Activated T-helper 2 cell treated with anti-CD3 and anti-CD28 coated beads, Interferon-gamma antibody, Interleukin-2, Interleukin-4, amounts not matched to agents 10 μg/mL and 5 μg/mL and 100 μg/mL, durations not matched to agents 14 hours and 24 hours and 36 hours (primary cell): ENCODE measurements around the gene TYROBP. TPM values are rescaled to one million over a fixed set of nuclear protein-coding genes. Genes with fewer than 3 reads are reported as not detected.

Experiments used
- DNase-seq: peaks from one replicate; pipeline ENCODE4 v3.0.0; 2021; ENCODE audit warnings: low spot score
- H3K27ac Mint-ChIP-seq: one replicate; pipeline ENCODE4 v1.8.0; 2021; ENCODE audit warnings: mixed read lengths
- H3K27me3 Mint-ChIP-seq: one replicate; pipeline ENCODE4 v1.8.0; 2021; ENCODE audit warnings: low read depth, mixed read lengths
- H3K36me3 Mint-ChIP-seq: one replicate; pipeline ENCODE4 v1.8.0; 2021; ENCODE audit warnings: low read depth, mixed read lengths
- H3K4me1 Mint-ChIP-seq: one replicate; pipeline ENCODE4 v1.8.0; 2021; ENCODE audit warnings: low read depth, mixed read lengths
- H3K4me3 Mint-ChIP-seq: one replicate; pipeline ENCODE4 v1.8.0; 2021; ENCODE audit warnings: low read depth, mild to moderate bottlenecking, moderate library complexity, mixed read lengths
- H3K9me3 Mint-ChIP-seq: one replicate; pipeline ENCODE4 v1.8.0; 2021; ENCODE audit warnings: mixed read lengths
- intact Hi-C: fragments of 100-400 bp; cut with micrococcal nuclease; formaldehyde crosslinking; loops from one replicate; pipeline ENCODE4 v1.15.1; 2023
- total RNA-seq: library from RNA; stranded (reverse); gene quantifications from 2 replicates; pipeline ENCODE4 v1.2.3, GENCODE V29; 2022

The TYROBP gene
- total RNA-seq, 1 donor from 2014 or later: 0.39 TPM

DNA sequence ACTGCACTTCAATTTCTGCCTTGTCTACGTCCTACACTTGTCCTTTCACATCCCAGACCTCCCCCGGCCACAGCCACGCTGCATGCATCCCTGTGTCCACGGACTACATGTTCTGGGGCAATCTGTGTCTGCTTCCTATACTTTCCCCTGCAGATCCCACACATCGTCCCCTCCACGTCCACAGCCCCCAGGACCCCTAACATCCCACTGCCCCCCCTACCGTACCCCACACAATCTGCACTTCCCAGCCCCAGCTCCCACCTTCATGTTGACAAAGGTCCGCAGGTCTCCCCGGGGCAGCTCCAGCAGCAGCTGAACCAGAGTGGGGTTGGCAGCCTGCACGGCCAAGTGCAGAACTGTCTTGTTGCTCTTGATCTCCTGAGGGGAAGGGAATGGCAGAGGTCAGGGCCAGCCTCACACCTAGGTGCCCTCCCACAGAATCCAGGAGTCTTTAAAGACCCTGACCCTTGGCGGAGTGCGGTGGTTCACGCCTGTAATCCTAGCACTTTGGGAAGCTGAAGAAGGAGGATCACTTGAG lies 17.9 kb downstream of the TYROBP start:
- no peaks in the 10 kb centered on the region for H3K27me3 Mint-ChIP-seq
- intact Hi-C loops: no loop called here
- H3K36me3 Mint-ChIP-seq: peaks cover 88% of the 10 kb centered on the region
- no peak overlapping the region for H3K4me3 Mint-ChIP-seq
- peaks cover 9% of the 10 kb centered on the region for H3K4me1 Mint-ChIP-seq
- no peak overlapping the region for H3K27ac Mint-ChIP-seq
- no peak for DNase-seq
- H3K9me3 Mint-ChIP-seq: no peaks in the 10 kb centered on the region

DNA sequence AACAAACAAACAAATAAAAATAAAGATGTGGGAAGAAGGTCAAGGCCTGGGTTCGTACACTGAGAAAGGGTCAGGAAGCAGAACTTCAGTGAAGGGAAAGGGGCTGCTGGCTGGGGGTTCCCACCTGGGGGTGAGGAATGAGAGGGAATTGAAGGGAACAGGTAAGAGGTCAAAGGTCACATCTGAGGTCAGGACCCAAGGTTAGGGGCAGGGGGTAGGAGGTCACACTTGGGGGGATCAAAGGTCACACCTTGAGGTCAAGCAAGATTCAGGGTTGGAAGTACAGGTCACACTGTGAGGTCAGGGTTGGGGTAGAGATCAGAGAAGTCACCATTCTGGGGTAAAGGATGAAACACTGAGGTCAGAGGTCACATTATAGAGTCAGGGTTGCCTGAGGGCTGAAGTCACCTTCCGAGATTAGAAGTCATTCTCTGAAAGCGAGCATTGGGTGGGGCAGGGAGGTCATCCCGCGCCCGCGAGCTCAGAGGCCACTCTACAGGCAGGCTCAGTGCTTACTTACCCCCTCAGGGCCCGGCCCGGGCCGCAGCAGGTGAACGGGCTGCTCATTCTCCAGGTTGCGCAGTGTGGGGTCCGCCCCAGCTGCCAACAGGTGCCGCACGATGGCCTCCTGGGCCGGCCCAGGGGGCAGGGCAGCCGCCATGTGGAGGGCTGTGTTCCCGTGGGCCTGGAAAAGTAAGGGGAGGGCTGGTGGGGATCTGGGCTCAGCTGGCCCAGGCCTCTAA lies 18.6 kb downstream of the TYROBP start:
- Mint-ChIP-seq H3K27me3 (no peaks in the 10 kb centered on the region), H3K27ac (no peak overlapping the region), H3K4me1 (peaks cover 9% of the 10 kb centered on the region)

GRCh38 chr19:35888398-35888797 lies 19.7 kb downstream of the TYROBP start:
- no peak overlapping the region for H3K27ac Mint-ChIP-seq
- H3K36me3 Mint-ChIP-seq: peaks cover 73% of the 10 kb centered on the region
- no peaks in the 10 kb centered on the region for H3K27me3 Mint-ChIP-seq
- intact Hi-C loops: no loop called here
- H3K4me3 Mint-ChIP-seq: no peak overlapping the region
- DNase-seq: no peak
- no peaks in the 10 kb centered on the region for H3K9me3 Mint-ChIP-seq
- peaks cover 8% of the 10 kb centered on the region for H3K4me1 Mint-ChIP-seq

More for the DNA sequence above, 18.6 kb downstream of the TYROBP start:
- DNase-seq: no peak
- H3K9me3 Mint-ChIP-seq: no peaks in the 10 kb centered on the region
- H3K36me3 Mint-ChIP-seq: peaks cover 85% of the 10 kb centered on the region
- H3K4me3 Mint-ChIP-seq: no peak overlapping the region
- intact Hi-C loops: no loop called here

DNA sequence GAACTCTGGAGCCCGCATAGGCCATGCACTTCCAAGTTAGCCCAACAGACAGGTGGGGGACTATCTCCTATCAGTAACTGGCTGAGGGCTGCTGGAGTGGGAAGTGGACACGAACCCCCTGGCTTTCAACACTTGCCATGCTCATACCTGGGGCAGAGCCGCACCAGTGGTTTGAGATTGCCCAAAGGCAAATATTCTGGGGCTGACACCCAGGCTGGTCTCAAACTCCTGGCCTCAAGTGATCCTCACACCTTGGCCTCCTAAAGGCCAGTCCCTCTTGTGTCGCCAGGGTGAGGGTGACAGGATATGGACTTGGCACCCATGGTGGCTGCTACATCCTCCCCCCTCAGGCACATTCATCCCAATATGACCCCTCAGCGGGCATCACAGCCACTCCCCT lies 20.9 kb downstream of the TYROBP start:
- Mint-ChIP-seq H3K4me3 (no peak overlapping the region), H3K36me3 (peaks cover 62% of the 10 kb centered on the region), H3K9me3 (no peaks in the 10 kb centered on the region), H3K4me1 (peaks cover 5% of the 10 kb centered on the region), H3K27ac (no peak overlapping the region), H3K27me3 (no peaks in the 10 kb centered on the region)
- DNase-seq: no peak
- intact Hi-C loops: no loop called here

DNA sequence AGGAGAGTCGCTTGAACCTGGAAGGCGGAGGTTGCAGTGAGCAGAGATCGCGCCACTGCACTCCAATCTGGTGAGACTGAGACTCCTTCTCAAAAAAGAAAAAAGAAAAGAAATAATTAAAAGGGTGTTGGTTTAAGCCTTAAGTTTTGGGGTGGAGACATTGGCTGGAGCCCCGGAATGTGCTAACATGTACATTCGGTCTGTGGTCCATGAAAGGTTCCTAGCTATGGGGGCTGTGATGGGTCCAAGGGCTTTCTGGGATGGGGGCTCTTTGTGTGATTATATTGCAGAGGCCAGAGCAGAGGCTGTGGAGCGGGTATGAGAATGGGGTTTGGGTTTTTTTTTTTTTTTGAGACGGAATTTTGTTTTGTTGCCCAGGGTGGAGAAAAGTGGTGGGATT lies 22.2 kb downstream of the TYROBP start:
- no peak for DNase-seq
- Mint-ChIP-seq H3K36me3 (peaks cover 52% of the 10 kb centered on the region), H3K4me3 (no peak overlapping the region), H3K27me3 (no peaks in the 10 kb centered on the region), H3K9me3 (no peaks in the 10 kb centered on the region), H3K27ac (no peak overlapping the region), H3K4me1 (peaks cover 2% of the 10 kb centered on the region)
- intact Hi-C loops: no loop called here

- intact Hi-C loops: no loop called here
- H3K36me3 Mint-ChIP-seq: peaks cover 46% of the 10 kb centered on the region
- peaks cover 1% of the 10 kb centered on the region for H3K4me1 Mint-ChIP-seq
- no peak overlapping the region for H3K27ac Mint-ChIP-seq
- H3K4me3 Mint-ChIP-seq: no peak overlapping the region
- H3K27me3 Mint-ChIP-seq: no peaks in the 10 kb centered on the region
- DNase-seq: no peak
- H3K9me3 Mint-ChIP-seq: no peaks in the 10 kb centered on the region
These were observed 22.8 kb downstream of the TYROBP start for GRCh38 chr19:35885225-35885738.

DNA sequence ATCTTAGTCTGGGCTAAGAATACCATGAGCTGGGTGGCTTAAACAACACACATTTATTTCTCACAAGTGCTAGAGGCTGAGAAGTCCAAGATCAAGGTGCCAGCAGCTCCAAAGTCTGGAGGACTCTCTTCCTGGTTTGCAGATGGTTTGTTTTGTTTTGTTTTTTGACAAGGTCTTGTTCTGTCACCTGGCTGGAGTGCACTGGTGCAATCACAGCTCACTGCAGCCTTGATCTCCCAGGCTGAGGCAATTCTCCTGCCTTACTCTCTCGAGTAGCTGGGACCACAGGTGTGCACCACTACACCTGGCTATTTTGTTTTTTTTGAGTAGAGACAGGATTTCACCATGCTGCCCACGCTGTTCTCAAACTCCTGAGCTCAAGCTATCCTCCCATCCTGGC lies 24.2 kb downstream of the TYROBP start:
- peaks cover 32% of the 10 kb centered on the region for H3K36me3 Mint-ChIP-seq
- peaks cover 3% of the 10 kb centered on the region for H3K27me3 Mint-ChIP-seq
- peaks cover 6% of the 10 kb centered on the region for H3K4me1 Mint-ChIP-seq
- intact Hi-C loops: loop anchor here (2.0 kb wide), 1 partner anchor 15 kb away; no protein-coding TSS in a partner anchor
- no peak overlapping the region for H3K4me3 Mint-ChIP-seq
- no peaks in the 10 kb centered on the region for H3K9me3 Mint-ChIP-seq
- DNase-seq: no peak
- no peak overlapping the region for H3K27ac Mint-ChIP-seq

DNA sequence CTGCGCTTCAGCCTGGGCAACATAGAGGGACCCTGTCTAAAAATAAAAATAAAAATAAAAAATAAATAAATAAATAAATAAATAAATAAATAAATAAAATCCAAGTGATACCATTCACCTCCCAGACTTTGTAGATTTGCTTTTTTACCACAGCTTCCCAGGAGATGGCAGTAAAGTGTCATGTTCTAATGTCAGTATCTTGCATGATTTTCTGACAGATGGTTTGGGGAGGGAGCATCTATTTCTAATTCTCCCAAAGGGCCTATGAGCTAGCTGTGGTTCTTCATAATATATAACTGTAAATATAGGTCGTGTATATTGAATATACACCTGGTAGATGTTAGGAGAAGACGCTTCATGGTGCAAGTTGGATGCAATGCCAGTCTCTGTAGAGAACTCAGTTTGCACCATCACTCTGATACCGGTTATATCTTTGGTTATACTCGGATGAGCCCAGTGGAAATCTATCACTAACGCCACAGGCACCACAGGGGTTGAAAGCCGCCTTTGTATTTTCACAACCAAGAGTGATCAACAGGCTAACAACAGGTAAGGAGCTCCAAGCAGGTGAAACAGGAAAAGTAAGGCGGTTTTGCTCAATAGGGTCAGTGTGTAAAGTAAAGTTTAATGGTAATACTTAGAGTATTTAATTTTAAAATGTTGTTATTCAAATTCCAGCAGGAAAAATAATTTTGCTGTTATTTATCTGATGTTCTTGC lies 25.8 kb downstream of the TYROBP start:
- Mint-ChIP-seq H3K4me1 (peaks cover 5% of the 10 kb centered on the region), H3K9me3 (no peaks in the 10 kb centered on the region), H3K36me3 (peaks cover 15% of the 10 kb centered on the region), H3K27me3 (peaks cover 7% of the 10 kb centered on the region), H3K4me3 (no peak overlapping the region), H3K27ac (no peak overlapping the region)
- intact Hi-C loops: loop anchor here (1.0 to 2.0 kb wide), 2 partner anchors 17 to 49 kb away; no protein-coding TSS in a partner anchor
- DNase-seq: no peak

- peaks cover 7% of the 10 kb centered on the region for H3K27me3 Mint-ChIP-seq
These were observed 28.3 kb downstream of the TYROBP start for GRCh38 chr19:35879770-35880317.

DNA sequence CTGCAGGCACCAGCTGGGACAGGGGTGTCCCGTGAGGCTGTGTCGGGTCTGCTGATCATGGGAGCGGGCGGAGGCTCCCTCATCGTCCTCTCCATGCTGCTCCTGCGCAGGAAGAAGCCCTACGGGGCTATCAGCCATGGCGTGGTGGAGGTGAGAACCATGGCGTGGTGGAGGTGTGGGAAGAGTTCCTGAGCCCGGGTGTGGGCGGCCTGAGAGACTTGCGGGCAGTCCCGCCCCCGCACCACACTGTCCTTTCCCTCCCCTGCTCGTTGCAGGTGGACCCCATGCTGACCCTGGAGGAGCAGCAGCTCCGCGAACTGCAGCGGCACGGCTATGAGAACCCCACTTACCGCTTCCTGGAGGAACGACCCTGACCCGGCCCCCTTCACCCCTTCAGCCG lies 29.0 kb downstream of the TYROBP start:
- no peak for DNase-seq
- peaks cover 5% of the 10 kb centered on the region for H3K4me1 Mint-ChIP-seq
- H3K36me3 Mint-ChIP-seq: no peaks in the 10 kb centered on the region
- peaks cover 7% of the 10 kb centered on the region for H3K27me3 Mint-ChIP-seq
- no peak overlapping the region for H3K4me3 Mint-ChIP-seq
- intact Hi-C loops: no loop called here
- no peak overlapping the region for H3K27ac Mint-ChIP-seq
- H3K9me3 Mint-ChIP-seq: no peaks in the 10 kb centered on the region

More at GRCh38 chr19:35879770-35880317, 28.3 kb downstream of the TYROBP start:
- DNase-seq: peak; percentile 80
- H3K9me3 Mint-ChIP-seq: no peaks in the 10 kb centered on the region
- H3K4me3 Mint-ChIP-seq: no peak overlapping the region
- H3K4me1 Mint-ChIP-seq: peaks cover 5% of the 10 kb centered on the region
- intact Hi-C loops: no loop called here
- no peaks in the 10 kb centered on the region for H3K36me3 Mint-ChIP-seq
- H3K27ac Mint-ChIP-seq: no peak overlapping the region

DNA sequence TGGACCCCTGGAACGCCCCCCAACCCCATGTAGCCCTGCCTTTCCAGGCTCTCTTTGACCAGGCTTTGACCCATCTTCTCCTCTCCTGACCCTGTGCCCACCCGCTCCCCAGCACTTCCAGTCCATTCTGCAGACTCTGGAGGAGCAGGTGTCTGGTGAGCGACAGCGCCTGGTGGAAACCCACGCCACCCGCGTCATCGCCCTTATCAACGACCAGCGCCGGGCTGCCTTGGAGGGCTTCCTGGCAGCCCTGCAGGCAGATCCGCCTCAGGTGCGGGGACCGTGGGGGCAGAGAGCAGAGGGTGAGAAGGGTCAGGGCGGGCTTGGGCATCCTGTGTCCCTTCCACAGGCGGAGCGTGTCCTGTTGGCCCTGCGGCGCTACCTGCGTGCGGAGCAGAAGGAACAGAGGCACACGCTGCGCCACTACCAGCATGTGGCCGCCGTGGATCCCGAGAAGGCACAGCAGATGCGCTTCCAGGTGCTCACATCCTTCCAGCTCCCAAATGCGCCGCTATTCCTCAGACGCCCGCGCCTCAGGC lies 33.6 kb downstream of the TYROBP start:
- Mint-ChIP-seq H3K27me3 (peaks cover 5% of the 10 kb centered on the region), H3K4me1 (peaks cover 9% of the 10 kb centered on the region)

GRCh38 chr19:35872180-35872579 lies 35.9 kb downstream of the TYROBP start:
- Mint-ChIP-seq H3K27me3 (peaks cover 13% of the 10 kb centered on the region), H3K36me3 (no peaks in the 10 kb centered on the region), H3K4me3 (no peak overlapping the region), H3K27ac (no peak overlapping the region), H3K9me3 (no peaks in the 10 kb centered on the region), H3K4me1 (peaks cover 13% of the 10 kb centered on the region)
- DNase-seq: no peak
- intact Hi-C loops: no loop called here

More for the DNA sequence above, 33.6 kb downstream of the TYROBP start:
- H3K9me3 Mint-ChIP-seq: no peaks in the 10 kb centered on the region
- H3K36me3 Mint-ChIP-seq: no peaks in the 10 kb centered on the region
- intact Hi-C loops: no loop called here
- H3K4me3 Mint-ChIP-seq: no peak overlapping the region
- H3K27ac Mint-ChIP-seq: no peak overlapping the region
- DNase-seq: no peak
